Endothelial cell of umbilical vein (primary cell): ENCODE measurements around the gene DGKB. TPM values are rescaled to one million over a fixed set of nuclear protein-coding genes. Genes with fewer than 3 reads are reported as not detected.

Source experiments
- BruUV-seq: library from RNA; stranded (reverse); fragments of 400-500 nt; replicated peaks from 2 replicates; lab custom pipeline; 2021; lab: Mats Ljungman, UMichigan
- CTCF ChIA-PET: fragments of 300-600, 350-600 bp; sonication (Branson Sonifier 250); formaldehyde crosslinking; loops from one replicate; lab custom pipeline; 2021; ENCODE audit warnings: antibody characterized with exemption, inconsistent platforms; lab: Charles Lee
- POLR2A ChIA-PET: fragments of 300-600, 350-600 bp; sonication (Branson Sonifier 250); formaldehyde crosslinking; loops from one replicate; lab custom pipeline; 2021; ENCODE audit warnings: antibody characterized with exemption, inconsistent platforms; lab: Charles Lee
- DNase-seq: peaks from one replicate; pipeline ENCODE4 v3.0.0-alpha.2; 2011; ENCODE audit warnings: low read depth, low spot score
- FAIRE-seq: peaks from 2 replicates; lab custom pipeline; 2011; peaks lifted over from hg19 to GRCh38; lab: Jason Lieb, UNC
- H2AFZ ChIP-seq: 2 replicates; pipeline ENCODE4 v1.6.0; 2012; ENCODE audit warnings: low read depth, low read length, control low read depth, inconsistent platforms
- H3K27ac ChIP-seq: 2 replicates; pipeline ENCODE4 v1.5.1; 2011; ENCODE audit warnings: low read depth, mild to moderate bottlenecking, control low read depth, low read length, moderate library complexity; ENCODE audit not compliant: insufficient read depth
- H3K27me3 ChIP-seq, 2 experiments: 2 replicates each; pipeline versions ENCODE4 v1.6.0 to v1.6.1; 2011; ENCODE audit warnings: low read length in 2 of 2, mixed read lengths in 1 of 2; ENCODE audit not compliant: control insufficient read depth in 2 of 2, insufficient read depth in 2 of 2
- H3K36me3 ChIP-seq, 2 experiments: 2 replicates in 1 of 2; 3 replicates in 1 of 2; pipeline ENCODE4 v1.5.1; 2011; ENCODE audit warnings: low read length in 2 of 2, mild to moderate bottlenecking in 1 of 2, moderate library complexity in 1 of 2; ENCODE audit not compliant: control insufficient read depth in 2 of 2, insufficient read depth in 2 of 2; ENCODE audit errors: extremely low read depth in 1 of 2
- H3K4me1 ChIP-seq: 3 replicates; pipeline ENCODE4 v1.5.1; 2011; ENCODE audit warnings: mild to moderate bottlenecking, low read length; ENCODE audit not compliant: control insufficient read depth, insufficient read depth; ENCODE audit errors: extremely low read depth
- H3K4me2 ChIP-seq: 2 replicates; pipeline ENCODE4 v1.6.1; 2011; ENCODE audit warnings: low read length, control low read depth, mixed read lengths; ENCODE audit not compliant: insufficient read depth
- H3K4me3 ChIP-seq, 3 experiments: fragments of 200-600 bp in 1 of 3; sonication (generic), shearing (Covaris generic) in 1 of 3; replicated peaks in 1 of 3; 2 replicates each; pipeline ENCODE4 v1.5.1; 2011 to 2016; ENCODE audit warnings: control low read depth in 3 of 3, low read length in 3 of 3, mild to moderate bottlenecking in 2 of 3, inconsistent platforms in 1 of 3, low read depth in 1 of 3, moderate library complexity in 1 of 3; ENCODE audit not compliant: insufficient read depth in 1 of 3
- H3K79me2 ChIP-seq: 2 replicates; pipeline ENCODE4 v1.6.0; 2012; ENCODE audit warnings: low read length, inconsistent platforms; ENCODE audit not compliant: control insufficient read depth, insufficient read depth
- H3K9ac ChIP-seq: replicated peaks from 2 replicates; pipeline ENCODE3; 2011; ENCODE audit warnings: low read length, control low read depth; ENCODE audit not compliant: insufficient read depth; ENCODE audit errors: extremely low read depth
- H3K9me1 ChIP-seq: replicated peaks from 3 replicates; pipeline ENCODE4 v1.6.0; 2011; ENCODE audit warnings: mild to moderate bottlenecking, low read length; ENCODE audit not compliant: control insufficient read depth, insufficient read depth; ENCODE audit errors: extremely low read depth
- H3K9me3 ChIP-seq: replicated peaks from 2 replicates; pipeline ENCODE4 v1.5.1; 2012; ENCODE audit warnings: low read length, inconsistent platforms; ENCODE audit not compliant: control insufficient read depth, insufficient read depth
- H4K20me1 ChIP-seq: replicated peaks from 2 replicates; pipeline ENCODE3; 2011; ENCODE audit warnings: mild to moderate bottlenecking, low read length; ENCODE audit not compliant: control insufficient read depth, insufficient read depth; ENCODE audit errors: extremely low read depth
- EZH2 ChIP-seq: IDR thresholded peaks from 2 replicates; pipeline ENCODE4 v1.6.1; 2012; ENCODE audit warnings: borderline replicate concordance, low read depth, mild to moderate bottlenecking, moderate library complexity, low read length, inconsistent platforms; ENCODE audit not compliant: severe bottlenecking
- FOS ChIP-seq: IDR thresholded peaks from 2 replicates; pipeline ENCODE4 v1.6.1; 2011; ENCODE audit warnings: mild to moderate bottlenecking, low read length, moderate library complexity, borderline replicate concordance; ENCODE audit not compliant: insufficient read depth
- GATA2 ChIP-seq: IDR thresholded peaks from 2 replicates; pipeline ENCODE4 v1.7.0; 2011; ENCODE audit warnings: low read depth, mild to moderate bottlenecking, moderate library complexity, mixed read lengths, low read length; ENCODE audit not compliant: insufficient read length, insufficient read depth
- JUN ChIP-seq: IDR thresholded peaks from 2 replicates; pipeline ENCODE4 v1.6.1; 2011; ENCODE audit warnings: borderline replicate concordance, low read depth; ENCODE audit not compliant: insufficient read length, insufficient read depth
- MYC ChIP-seq: IDR thresholded peaks from one replicate; pipeline ENCODE4 v1.6.1; 2011; ENCODE audit warnings: mild to moderate bottlenecking, low read depth, low read length
- POLR2A ChIP-seq: IDR thresholded peaks from 2 replicates; pipeline ENCODE4 v1.6.1; 2012; ENCODE audit warnings: low read depth, mild to moderate bottlenecking, control low read depth, low read length
- POLR2AphosphoS5 ChIP-seq: IDR thresholded peaks from 2 replicates; pipeline ENCODE4 v1.6.1; 2012; ENCODE audit warnings: low read depth, mild to moderate bottlenecking, control low read depth, low read length, moderate library complexity; ENCODE audit not compliant: insufficient read depth
- dilution Hi-C: fragments of 300-500 bp; cut with MboI; formaldehyde crosslinking; loops from one replicate; pipeline ENCODE4 v1.15.0; 2019; ENCODE audit warnings: low sequenced_read_pairs; ENCODE audit not compliant: extremely low pct_ligation_motif_present
- intact Hi-C: fragments of 100-400 bp; cut with micrococcal nuclease; formaldehyde crosslinking; loops from one replicate; pipeline ENCODE4 v1.10.0; 2022
- polyA plus RNA-seq, 4 experiments: library from polyadenylated mRNA; depleted of rRNA in 3 of 4; stranded (reverse) in 3 of 4; unstranded in 1 of 4; fragments of >200 nt; gene quantifications; 2 replicates each; pipeline versions ENCODE4 v1.2.1 to v1.2.3, GENCODE V29; 2011 to 2012; ENCODE audit warnings: missing spikeins in 1 of 4
- total RNA-seq: library from RNA; stranded (reverse); gene quantifications from 2 replicates; pipeline ENCODE4 v1.2.3, GENCODE V29; 2021
- TF ChIP-seq, protein P1 (sequence below), 2 donors: IDR thresholded peaks; 1 replicate in 1 of 2; 2 replicates in 1 of 2; pipeline ENCODE4 v1.5.1; 2011; ENCODE audit warnings: low read length in 2 of 2, mild to moderate bottlenecking in 2 of 2, moderate library complexity in 2 of 2, control low read depth in 1 of 2, inconsistent platforms in 1 of 2, low read depth in 1 of 2; ENCODE audit not compliant: insufficient read depth in 1 of 2; ENCODE audit errors: extremely low read depth in 1 of 2
- TF ChIP-seq, protein P2 (sequence below): IDR thresholded peaks from 2 replicates; pipeline ENCODE4 v1.6.1; 2011; ENCODE audit not compliant: insufficient read depth, insufficient read length

DGKB gene
- total and polyA plus RNA-seq, 2 donors (not counting 3 experiments of a cell fraction or from before 2014, with no cell fraction given) = not detected

GRCh38 chr7:14446219-14446618, 456.3 kb downstream of the DGKB start:
- no peaks in the 10 kb centered on the region for H4K20me1 ChIP-seq
- ChIA-PET POLR2A (no interaction called here), CTCF (no interaction called here)
- H3K36me3 ChIP-seq = no peaks in the 10 kb centered on the region
- no TSS peak for BruUV-seq
- dilution Hi-C loops = no loop called here
- H3K4me1 ChIP-seq = no peaks in the 10 kb centered on the region
- DNase-seq (no peak), FAIRE-seq (peak; percentile 18)
- H3K9ac ChIP-seq = no peak overlapping the region
- no peaks in the 10 kb centered on the region for H3K27me3 ChIP-seq
- no peak overlapping the region for H3K27ac ChIP-seq
- no peak overlapping the region for H2AFZ ChIP-seq
- intact Hi-C loops = no loop called here
- no peak overlapping the region for H3K4me2 ChIP-seq
- H3K9me3 ChIP-seq = no peaks in the 10 kb centered on the region
- H3K4me3 ChIP-seq = no peak overlapping the region
- H3K9me1 ChIP-seq = no peaks in the 10 kb centered on the region
- TF ChIP-seq, protein P1, sequence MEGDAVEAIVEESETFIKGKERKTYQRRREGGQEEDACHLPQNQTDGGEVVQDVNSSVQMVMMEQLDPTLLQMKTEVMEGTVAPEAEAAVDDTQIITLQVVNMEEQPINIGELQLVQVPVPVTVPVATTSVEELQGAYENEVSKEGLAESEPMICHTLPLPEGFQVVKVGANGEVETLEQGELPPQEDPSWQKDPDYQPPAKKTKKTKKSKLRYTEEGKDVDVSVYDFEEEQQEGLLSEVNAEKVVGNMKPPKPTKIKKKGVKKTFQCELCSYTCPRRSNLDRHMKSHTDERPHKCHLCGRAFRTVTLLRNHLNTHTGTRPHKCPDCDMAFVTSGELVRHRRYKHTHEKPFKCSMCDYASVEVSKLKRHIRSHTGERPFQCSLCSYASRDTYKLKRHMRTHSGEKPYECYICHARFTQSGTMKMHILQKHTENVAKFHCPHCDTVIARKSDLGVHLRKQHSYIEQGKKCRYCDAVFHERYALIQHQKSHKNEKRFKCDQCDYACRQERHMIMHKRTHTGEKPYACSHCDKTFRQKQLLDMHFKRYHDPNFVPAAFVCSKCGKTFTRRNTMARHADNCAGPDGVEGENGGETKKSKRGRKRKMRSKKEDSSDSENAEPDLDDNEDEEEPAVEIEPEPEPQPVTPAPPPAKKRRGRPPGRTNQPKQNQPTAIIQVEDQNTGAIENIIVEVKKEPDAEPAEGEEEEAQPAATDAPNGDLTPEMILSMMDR (IDR thresholded peaks at IDR 0.05; ENCODE audit: extremely low read depth in 1 of 2, insufficient read depth in 1 of 2, low read depth in 1 of 2, low read length in 2 of 2) = no peak
- TF ChIP-seq, protein P2, sequence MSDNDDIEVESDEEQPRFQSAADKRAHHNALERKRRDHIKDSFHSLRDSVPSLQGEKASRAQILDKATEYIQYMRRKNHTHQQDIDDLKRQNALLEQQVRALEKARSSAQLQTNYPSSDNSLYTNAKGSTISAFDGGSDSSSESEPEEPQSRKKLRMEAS = no peak
- no peak for TF ChIP-seq POLR2AphosphoS5
- TF ChIP-seq EZH2 = no peak
- TF ChIP-seq POLR2A = no peak
- TF ChIP-seq GATA2 = no peak
- TF ChIP-seq FOS = no peak
- TF ChIP-seq JUN = no peak
- TF ChIP-seq MYC = no peak
- H3K79me2 ChIP-seq = no peaks in the 10 kb centered on the region
